OCI-LY1 (cell line): ENCODE results near the gene ITGA6.

Source experiments
- EZH2 ChIP-seq: fragments of 200-600 bp; sonication (generic), shearing (Covaris generic); IDR thresholded peaks from 2 replicates; pipeline ENCODE4 v1.8.0; 2017; ENCODE audit warnings: borderline replicate concordance, mixed run types, mild to moderate bottlenecking, antibody characterized with exemption, low read length, moderate library complexity, mixed read lengths
- TF ChIP-seq, protein P1 (sequence below): fragments of 200-600 bp; sonication (generic), shearing (Covaris generic); IDR thresholded peaks from 2 replicates; pipeline ENCODE4 v1.5.1; 2017; ENCODE audit warnings: mild to moderate bottlenecking, antibody characterized with exemption, low read length, moderate library complexity, mixed read lengths

GRCh38 chr2:172518995-172519394 lies 91.6 kb downstream of the ITGA6 start:
- TF ChIP-seq, protein P1, sequence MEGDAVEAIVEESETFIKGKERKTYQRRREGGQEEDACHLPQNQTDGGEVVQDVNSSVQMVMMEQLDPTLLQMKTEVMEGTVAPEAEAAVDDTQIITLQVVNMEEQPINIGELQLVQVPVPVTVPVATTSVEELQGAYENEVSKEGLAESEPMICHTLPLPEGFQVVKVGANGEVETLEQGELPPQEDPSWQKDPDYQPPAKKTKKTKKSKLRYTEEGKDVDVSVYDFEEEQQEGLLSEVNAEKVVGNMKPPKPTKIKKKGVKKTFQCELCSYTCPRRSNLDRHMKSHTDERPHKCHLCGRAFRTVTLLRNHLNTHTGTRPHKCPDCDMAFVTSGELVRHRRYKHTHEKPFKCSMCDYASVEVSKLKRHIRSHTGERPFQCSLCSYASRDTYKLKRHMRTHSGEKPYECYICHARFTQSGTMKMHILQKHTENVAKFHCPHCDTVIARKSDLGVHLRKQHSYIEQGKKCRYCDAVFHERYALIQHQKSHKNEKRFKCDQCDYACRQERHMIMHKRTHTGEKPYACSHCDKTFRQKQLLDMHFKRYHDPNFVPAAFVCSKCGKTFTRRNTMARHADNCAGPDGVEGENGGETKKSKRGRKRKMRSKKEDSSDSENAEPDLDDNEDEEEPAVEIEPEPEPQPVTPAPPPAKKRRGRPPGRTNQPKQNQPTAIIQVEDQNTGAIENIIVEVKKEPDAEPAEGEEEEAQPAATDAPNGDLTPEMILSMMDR: no peak
- TF ChIP-seq EZH2: no peak
